HUES64 (cell line): Measurements from ENCODE around the gene SIRT3.

Experiments used
- H3K27ac ChIP-seq: 2 replicates; pipeline ENCODE4 v1.7.0; 2013; ENCODE audit warnings: low read depth, low read length, inconsistent platforms
- H3K27me3 ChIP-seq: 2 replicates; pipeline ENCODE4 v1.6.1; 2013; ENCODE audit warnings: mild to moderate bottlenecking, low read length; ENCODE audit not compliant: insufficient read depth
- H3K36me3 ChIP-seq: 2 replicates; pipeline ENCODE4 v1.6.1; 2013; ENCODE audit warnings: mild to moderate bottlenecking, low read length; ENCODE audit not compliant: insufficient read depth
- H3K4me1 ChIP-seq: 2 replicates; pipeline ENCODE4 v1.6.1; 2013; ENCODE audit warnings: mild to moderate bottlenecking, low read length, moderate library complexity; ENCODE audit not compliant: insufficient read depth
- H3K4me3 ChIP-seq: 2 replicates; pipeline ENCODE4 v1.5.1; 2013; ENCODE audit warnings: mild to moderate bottlenecking, low read length, moderate library complexity
- H3K9ac ChIP-seq: 2 replicates; pipeline ENCODE4 v1.6.1; 2013; ENCODE audit warnings: mild to moderate bottlenecking, low read depth, low read length
- H3K9me3 ChIP-seq: 2 replicates; pipeline ENCODE4 v1.6.1; 2013; ENCODE audit warnings: low read depth, low read length; ENCODE audit not compliant: insufficient read depth
- WGBS: fragments of 150-250, 120-280 bp; methylation state at CpG from one replicate; pipeline ENCODE4 v1.1.7; 2013; ENCODE audit warnings: missing lambda C conversion rate; 5-methylcytosine and 5-hydroxymethylcytosine counted together

SIRT3 gene

DNA sequence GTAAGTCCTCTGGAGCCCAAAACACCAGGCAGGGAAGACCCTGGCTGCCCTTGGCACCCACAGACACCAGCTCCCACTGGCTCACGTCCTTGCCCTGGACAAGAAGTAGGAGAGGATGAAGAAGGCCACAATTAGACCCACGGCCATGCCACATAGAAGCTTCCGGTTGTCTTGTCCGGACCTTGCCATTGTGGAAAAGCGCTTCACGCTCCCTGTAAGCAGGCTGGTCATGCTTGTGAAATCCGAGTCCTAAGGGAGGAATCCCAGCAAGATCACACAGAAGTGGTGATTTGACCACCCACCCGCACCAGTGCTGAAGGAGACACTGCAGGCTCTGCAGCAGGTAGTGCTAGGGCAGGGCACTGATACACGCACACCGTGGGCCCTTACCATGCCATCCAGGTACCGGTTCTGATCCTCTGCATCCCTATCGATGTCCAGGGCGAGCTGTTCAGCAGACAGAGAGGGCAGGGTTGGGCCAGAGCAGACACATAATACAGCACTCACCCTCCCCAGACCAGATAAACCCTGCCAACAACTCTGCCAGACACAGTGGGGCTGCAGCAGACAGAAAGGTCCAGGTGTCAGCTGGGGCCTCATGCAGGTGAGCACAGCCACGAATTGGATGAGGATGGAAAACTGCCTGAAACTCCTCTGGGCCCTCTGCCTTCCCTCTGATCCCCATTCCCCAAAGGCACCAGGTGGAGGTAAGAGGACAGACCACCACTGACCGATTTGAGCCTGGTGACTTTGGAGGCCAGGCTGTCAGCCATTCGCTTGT is 30.7 kb downstream of the SIRT3 start:
- WGBS, result 95% methylated on average over 16 of the region's 16 CpGs
- H3K36me3 ChIP-seq, result peaks cover 26% of the 10 kb centered on the region

DNA sequence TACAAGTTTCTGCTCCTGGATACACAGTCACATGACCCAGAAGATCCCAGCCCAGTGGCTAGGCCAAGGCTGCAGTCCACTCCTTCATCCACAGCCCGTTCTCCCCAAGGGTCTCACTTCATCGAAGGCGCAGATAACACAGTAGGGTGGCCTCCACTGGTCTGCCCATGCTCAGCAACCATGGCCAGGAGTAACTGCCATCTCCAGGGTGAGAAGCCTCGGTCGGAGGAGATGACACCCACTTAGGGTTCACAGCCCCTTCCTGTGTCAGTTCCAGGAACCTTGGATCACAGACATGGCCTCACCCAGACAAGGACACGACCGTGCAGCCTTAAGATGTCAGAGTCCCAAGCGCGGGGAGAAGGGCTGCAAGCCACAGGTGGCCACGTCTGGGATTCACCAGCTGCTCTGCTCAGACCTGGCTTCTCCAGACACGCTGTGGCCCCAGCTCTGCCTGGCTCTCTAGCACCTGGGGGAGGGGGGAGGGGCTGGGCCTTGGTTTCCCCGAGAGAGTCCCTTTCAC is 31.5 kb downstream of the SIRT3 start:
- H3K4me1 ChIP-seq, result peaks cover 7% of the 10 kb centered on the region; the same call in 1 of the 2 replicates

More for the DNA sequence above, 30.7 kb downstream of the SIRT3 start:
- no peaks in the 10 kb centered on the region for H3K9me3 ChIP-seq
- no peaks in the 10 kb centered on the region for H3K27me3 ChIP-seq
- no peak overlapping the region for H3K27ac ChIP-seq
- 0 out of 2 replicates have a peak overlapping the region, but pooled peaks have one; percentile 93 for H3K4me3 ChIP-seq
- H3K9ac ChIP-seq, result no peak overlapping the region
- H3K4me1 ChIP-seq, result peaks cover 7% of the 10 kb centered on the region; the same call in 1 of the 2 replicates

DNA sequence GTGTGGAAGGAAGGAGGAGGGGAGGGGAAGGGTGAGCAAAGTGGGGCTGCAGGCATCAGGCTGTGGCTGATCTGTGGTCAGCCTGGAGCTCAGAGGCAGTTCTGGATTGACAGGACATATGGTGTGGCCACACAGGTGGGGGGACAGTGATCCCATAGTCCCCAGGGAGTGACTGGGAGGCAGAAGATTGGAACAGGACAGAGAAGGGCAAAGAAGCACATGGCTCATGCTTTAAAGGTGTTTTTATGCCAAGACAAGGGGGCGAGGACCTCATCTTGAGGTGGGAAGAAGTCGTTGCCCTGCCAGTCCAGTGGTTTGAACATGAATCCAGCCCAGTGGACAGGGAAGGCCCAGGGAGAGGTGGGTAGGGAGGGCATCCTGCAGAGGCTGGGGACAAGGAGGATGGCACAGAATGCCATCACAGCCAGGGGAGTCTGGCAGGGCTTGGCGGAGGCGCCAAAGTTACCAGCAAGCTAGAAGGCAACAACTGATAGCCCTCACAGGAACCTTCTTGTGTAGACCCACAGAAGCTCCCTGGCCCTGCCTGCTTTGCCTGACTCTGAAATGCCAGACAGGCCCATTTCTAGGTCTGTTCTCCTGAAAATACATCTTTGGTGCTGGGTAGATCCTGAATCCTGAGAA is 32.1 kb downstream of the SIRT3 start:
- Histone ChIP-seq H3K4me1 (peaks cover 7% of the 10 kb centered on the region; the same call in 1 of the 2 replicates), H3K9ac (no peak overlapping the region)
- 98% methylated on average over 4 of the region's 4 CpGs for WGBS

More for the DNA sequence above, 31.5 kb downstream of the SIRT3 start:
- no peak overlapping the region for H3K4me3 ChIP-seq
- WGBS, result 90% methylated on average over 11 of the region's 12 CpGs
- H3K27me3 ChIP-seq, result no peaks in the 10 kb centered on the region
- H3K36me3 ChIP-seq, result peaks cover 19% of the 10 kb centered on the region
- H3K9ac ChIP-seq, result no peak overlapping the region
- no peaks in the 10 kb centered on the region for H3K9me3 ChIP-seq
- H3K27ac ChIP-seq, result no peak overlapping the region

GRCh38 chr11:203056-203944 is 32.8 kb downstream of the SIRT3 start:
- Histone ChIP-seq H3K27me3 (no peaks in the 10 kb centered on the region), H3K36me3 (peaks cover 16% of the 10 kb centered on the region), H3K9me3 (no peaks in the 10 kb centered on the region), H3K4me3 (no peak overlapping the region), H3K4me1 (peaks cover 7% of the 10 kb centered on the region; the same call in 1 of the 2 replicates), H3K27ac (no peak overlapping the region), H3K9ac (no peak overlapping the region)
- 94% methylated on average over 7 of the region's 7 CpGs for WGBS

More for the DNA sequence above, 32.1 kb downstream of the SIRT3 start:
- peaks cover 16% of the 10 kb centered on the region for H3K36me3 ChIP-seq
- H3K27ac ChIP-seq, result no peak overlapping the region
- no peaks in the 10 kb centered on the region for H3K27me3 ChIP-seq
- no peaks in the 10 kb centered on the region for H3K9me3 ChIP-seq
- H3K4me3 ChIP-seq, result no peak overlapping the region

DNA sequence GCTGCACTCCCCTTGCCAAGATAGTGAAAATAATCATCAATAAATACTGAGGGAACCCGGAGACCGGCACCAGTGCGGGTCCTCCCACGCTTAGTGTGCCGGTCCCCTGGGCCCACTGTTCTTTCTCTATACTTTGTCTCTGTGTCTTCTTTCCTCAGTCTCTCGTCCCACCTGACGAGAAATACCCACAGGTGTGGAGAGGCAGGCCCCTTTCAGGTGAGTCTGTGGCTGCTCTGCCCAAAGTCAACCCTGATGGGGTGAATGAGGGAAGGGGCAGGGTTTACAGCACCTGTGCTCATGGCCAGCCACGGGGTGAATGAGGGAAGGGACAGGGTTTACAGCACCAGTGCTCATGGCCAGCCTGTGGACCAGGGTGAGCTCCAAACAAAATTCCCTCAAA is 33.7 kb downstream of the SIRT3 start:
- Histone ChIP-seq H3K9me3 (no peaks in the 10 kb centered on the region), H3K9ac (no peak overlapping the region), H3K27me3 (no peaks in the 10 kb centered on the region), H3K4me1 (peaks cover 7% of the 10 kb centered on the region; the same call in 1 of the 2 replicates), H3K4me3 (no peak overlapping the region), H3K36me3 (peaks cover 16% of the 10 kb centered on the region), H3K27ac (no peak overlapping the region)
- WGBS, result 96% methylated on average over 8 of the region's 8 CpGs

DNA sequence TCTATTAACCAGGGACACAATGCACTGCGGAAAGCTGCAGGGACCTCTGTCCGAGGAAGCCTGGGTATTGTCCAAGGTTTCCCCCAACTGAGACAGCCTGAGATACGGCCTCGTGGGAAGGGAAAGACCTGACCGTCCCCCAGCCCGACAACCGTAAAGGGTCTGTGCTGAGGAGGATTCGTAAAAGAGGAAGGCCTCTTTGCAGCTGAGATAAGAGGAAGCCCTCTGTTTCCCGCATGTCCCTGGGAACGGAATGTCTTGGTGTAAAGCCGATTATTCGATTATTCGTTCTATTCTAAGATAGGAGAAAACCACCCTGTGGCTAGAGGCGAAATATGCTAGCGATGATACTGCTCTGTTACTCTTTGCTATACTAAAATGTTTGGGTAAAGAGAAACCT is 34.2 kb downstream of the SIRT3 start:
- peaks cover 7% of the 10 kb centered on the region; the same call in 1 of the 2 replicates for H3K4me1 ChIP-seq
- 79% methylated on average over 15 of the region's 15 CpGs for WGBS
- H3K36me3 ChIP-seq, result peaks cover 16% of the 10 kb centered on the region
- no peaks in the 10 kb centered on the region for H3K9me3 ChIP-seq
- no peak overlapping the region for H3K9ac ChIP-seq
- no peaks in the 10 kb centered on the region for H3K27me3 ChIP-seq
- H3K4me3 ChIP-seq, result no peak overlapping the region
- no peak overlapping the region for H3K27ac ChIP-seq

GRCh38 chr11:200224-201003 is 35.7 kb downstream of the SIRT3 start:
- H3K27me3 ChIP-seq, result no peaks in the 10 kb centered on the region
- no peak overlapping the region for H3K4me3 ChIP-seq
- H3K9ac ChIP-seq, result no peak overlapping the region
- peaks cover 14% of the 10 kb centered on the region for H3K36me3 ChIP-seq
- no peaks in the 10 kb centered on the region for H3K9me3 ChIP-seq
- H3K4me1 ChIP-seq, result no peaks in the 10 kb centered on the region
- 94% methylated on average over 13 of the region's 13 CpGs for WGBS
- no peak overlapping the region for H3K27ac ChIP-seq

- Histone ChIP-seq H3K27me3 (no peaks in the 10 kb centered on the region), H3K4me1 (no peaks in the 10 kb centered on the region), H3K36me3 (peaks cover 7% of the 10 kb centered on the region), H3K9me3 (no peaks in the 10 kb centered on the region), H3K4me3 (no peak overlapping the region), H3K27ac (no peak overlapping the region), H3K9ac (no peak overlapping the region)
- WGBS, result 89% methylated on average over 8 of the region's 8 CpGs
These were observed 36.4 kb downstream of the SIRT3 start for GRCh38 chr11:199782-200181.

DNA sequence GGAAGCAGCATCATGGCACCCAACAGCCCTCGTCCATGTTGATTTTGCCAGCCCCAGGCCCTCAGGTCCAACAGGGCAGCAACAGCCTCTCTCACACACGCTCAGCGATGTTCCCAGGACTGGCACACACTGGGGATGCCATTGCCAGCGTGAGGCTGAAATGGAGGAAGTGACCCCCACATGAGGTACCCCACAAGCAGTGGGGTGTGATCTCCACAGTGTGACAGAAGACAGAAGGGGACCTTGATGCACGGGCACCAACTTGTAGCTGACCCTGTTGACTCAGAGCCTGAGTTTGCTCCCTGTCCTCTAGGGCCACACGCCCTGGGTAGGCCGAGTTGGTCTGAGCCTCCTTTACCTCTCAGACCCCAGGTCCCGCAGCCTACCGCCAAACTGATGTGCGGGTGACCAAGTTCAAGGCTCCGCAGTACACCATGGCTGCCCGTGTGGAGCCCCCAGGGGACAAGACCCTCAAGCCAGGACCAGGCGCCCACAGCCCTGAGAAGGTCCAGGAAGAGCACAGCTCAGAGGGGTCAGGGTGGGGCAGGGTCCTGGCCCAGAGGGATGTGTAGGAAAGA is 37.0 kb downstream of the SIRT3 start:
- peaks cover under 1% of the 10 kb centered on the region; the same call in 1 of the 2 replicates for H3K36me3 ChIP-seq
- no peaks in the 10 kb centered on the region for H3K4me1 ChIP-seq
- no peaks in the 10 kb centered on the region for H3K9me3 ChIP-seq
- no peak overlapping the region for H3K9ac ChIP-seq
- no peaks in the 10 kb centered on the region for H3K27me3 ChIP-seq
- WGBS, result 87% methylated on average over 13 of the region's 13 CpGs
- no peak overlapping the region for H3K4me3 ChIP-seq
- H3K27ac ChIP-seq, result no peak overlapping the region

DNA sequence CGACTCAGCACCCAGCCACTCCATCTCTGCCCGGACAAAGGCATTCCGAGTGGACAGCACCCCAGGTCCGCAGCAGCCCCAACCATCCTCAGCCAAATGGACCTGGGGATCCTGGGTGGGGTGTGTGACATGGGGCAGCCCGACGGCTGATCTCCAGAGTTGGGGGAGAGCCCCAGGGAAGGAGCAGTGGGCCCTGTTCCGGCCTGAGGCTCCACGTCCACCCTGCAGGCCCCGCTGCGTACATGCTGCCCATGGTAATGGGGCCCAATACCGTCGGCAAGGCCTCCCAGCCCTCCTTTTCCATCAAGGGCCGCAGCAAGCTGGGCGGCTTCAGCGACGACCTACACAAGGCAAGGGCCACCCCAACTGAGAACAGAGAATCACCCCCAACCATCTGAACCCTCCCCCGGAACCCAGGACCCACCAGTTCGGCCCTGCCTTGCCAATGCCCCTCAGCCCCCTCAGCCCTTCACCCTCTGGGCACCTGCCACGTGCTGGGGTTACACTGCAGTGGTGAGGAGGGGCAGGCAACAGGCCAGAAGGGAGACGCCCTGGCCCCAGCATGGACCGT is 37.8 kb downstream of the SIRT3 start:
- no peak overlapping the region for H3K4me3 ChIP-seq
- H3K9me3 ChIP-seq, result no peaks in the 10 kb centered on the region
- no peaks in the 10 kb centered on the region for H3K36me3 ChIP-seq
- no peak overlapping the region for H3K9ac ChIP-seq
- no peaks in the 10 kb centered on the region for H3K4me1 ChIP-seq
- no peaks in the 10 kb centered on the region for H3K27me3 ChIP-seq
- WGBS, result 85% methylated on average over 21 of the region's 21 CpGs
- H3K27ac ChIP-seq, result no peak overlapping the region
